Measurements from ENCODE around the gene ZNF423. TPM values are rescaled to one million over a fixed set of nuclear protein-coding genes. Genes with fewer than 3 reads are reported as not detected.

ZNF423 gene
- total RNA-seq, 1 donor from 2014 or later: 10.7 TPM

GRCh38 chr16:49811644-49812334 lies 44.1 kb downstream of the ZNF423 start:
- no peaks in the 10 kb centered on the region for H3K36me3 ChIP-seq
- no peak overlapping the region for H3K27ac ChIP-seq
- intact Hi-C loops (cut with DNase I): no loop called here
- H3K4me1 ChIP-seq: no peaks in the 10 kb centered on the region
- no peak overlapping the region for H3K4me3 ChIP-seq
- TF ChIP-seq CTCF (IDR thresholded peaks at IDR 0.05): no peak
- no peaks in the 10 kb centered on the region for H3K27me3 ChIP-seq (ENCODE audit: low read depth)
- DNase-seq (no peak), ATAC-seq (no peak)
- H3K9me3 ChIP-seq: no peaks in the 10 kb centered on the region

- no peak overlapping the region for H3K4me3 ChIP-seq
- H3K36me3 ChIP-seq: no peaks in the 10 kb centered on the region
- intact Hi-C loops (cut with DNase I): no loop called here
- DNase-seq (no peak), ATAC-seq (no peak)
- no peak overlapping the region for H3K27ac ChIP-seq
- no peak for TF ChIP-seq CTCF (IDR thresholded peaks at IDR 0.05)
- H3K9me3 ChIP-seq: no peaks in the 10 kb centered on the region
- no peaks in the 10 kb centered on the region for H3K4me1 ChIP-seq
- no peaks in the 10 kb centered on the region for H3K27me3 ChIP-seq (ENCODE audit: low read depth)
Observed at GRCh38 chr16:49810831-49811230, 45.1 kb downstream of the ZNF423 start.

- intact Hi-C loops (cut with DNase I): no loop called here
- Histone ChIP-seq H3K36me3 (no peaks in the 10 kb centered on the region), H3K4me3 (no peak overlapping the region), H3K27me3 (ENCODE audit: low read depth) (no peaks in the 10 kb centered on the region), H3K27ac (no peak overlapping the region), H3K4me1 (no peaks in the 10 kb centered on the region), H3K9me3 (no peaks in the 10 kb centered on the region)
- ATAC-seq (no peak), DNase-seq (no peak)
- TF ChIP-seq CTCF (IDR thresholded peaks at IDR 0.05): no peak
Observed at GRCh38 chr16:49809561-49809960, 46.4 kb downstream of the ZNF423 start.

GRCh38 chr16:49809062-49809461 lies 46.9 kb downstream of the ZNF423 start:
- H3K27me3 ChIP-seq (ENCODE audit: low read depth): no peaks in the 10 kb centered on the region
- no peak overlapping the region for H3K4me3 ChIP-seq
- no peak for ATAC-seq
- no peak for TF ChIP-seq CTCF (IDR thresholded peaks at IDR 0.05)
- DNase-seq: no peak
- H3K27ac ChIP-seq: no peak overlapping the region
- H3K4me1 ChIP-seq: no peaks in the 10 kb centered on the region
- H3K9me3 ChIP-seq: no peaks in the 10 kb centered on the region
- intact Hi-C loops (cut with DNase I): no loop called here
- no peaks in the 10 kb centered on the region for H3K36me3 ChIP-seq

GRCh38 chr16:49806446-49806845 lies 49.5 kb downstream of the ZNF423 start:
- TF ChIP-seq CTCF (IDR thresholded peaks at IDR 0.05): no peak
- no peak overlapping the region for H3K4me3 ChIP-seq
- H3K27ac ChIP-seq: no peak overlapping the region
- no peak for ATAC-seq
- H3K36me3 ChIP-seq: no peaks in the 10 kb centered on the region
- no peaks in the 10 kb centered on the region for H3K27me3 ChIP-seq (ENCODE audit: low read depth)
- H3K9me3 ChIP-seq: no peaks in the 10 kb centered on the region
- no peak for DNase-seq
- H3K4me1 ChIP-seq: no peaks in the 10 kb centered on the region
- intact Hi-C loops (cut with DNase I): no loop called here
